Heart right ventricle (tissue), 16 donors: ENCODE data around the gene CDC42SE2. TPM values are rescaled to one million over a fixed set of nuclear protein-coding genes. Genes with fewer than 3 reads are reported as not detected.
"Not testable (repeated sequence)": the region's sequence is repeated elsewhere in the genome, so short reads cannot be mapped to it uniquely, and the experiment has no call there.

ENCODE experiments used
- ATAC-seq, 8 donors: fragments of 200-7000 bp; cut with Tn5 transposase; one replicate each; pipeline ENCODE4 v1.9.1; 2020; ENCODE audit warnings: mild to moderate bottlenecking in 8 of 8, moderate library complexity in 8 of 8, moderate number of reproducible peaks in 1 of 8
- DNase-seq, 2 donors: peaks; one replicate each; pipeline ENCODE4 v3.0.0-alpha.2; 2020
- H3K27ac ChIP-seq, 10 donors: fragments of 200-600 bp; sonication (generic) in 2 of 10; one replicate each; pipeline versions ENCODE4 v1.5.0 to v1.8.0; 2020 to 2022; ENCODE audit warnings: mild to moderate bottlenecking in 3 of 10
- H3K27me3 ChIP-seq, 7 donors: fragments of 200-600 bp; one replicate each; pipeline ENCODE4 v1.8.0; 2021 to 2022; ENCODE audit warnings: mild to moderate bottlenecking in 2 of 7
- H3K36me3 ChIP-seq, 9 donors: fragments of 200-600 bp; sonication (generic) in 1 of 9; one replicate each; pipeline versions ENCODE4 v1.5.0 to v1.8.0; 2020 to 2022; ENCODE audit warnings: mild to moderate bottlenecking in 2 of 9
- H3K4me1 ChIP-seq, 9 donors: fragments of 200-600 bp; sonication (generic) in 1 of 9; one replicate each; pipeline versions ENCODE4 v1.5.0 to v1.8.0; 2020 to 2022; ENCODE audit warnings: mild to moderate bottlenecking in 4 of 9
- H3K4me3 ChIP-seq, 10 donors: fragments of 200-600 bp; sonication (generic) in 2 of 10; one replicate each; pipeline versions ENCODE4 v1.5.0 to v1.8.0; 2020 to 2022; ENCODE audit warnings: mild to moderate bottlenecking in 7 of 10, moderate library complexity in 2 of 10
- H3K9me3 ChIP-seq, 11 donors: fragments of 200-600 bp in 10 of 11; sonication (generic) in 2 of 11; one replicate each; pipeline versions ENCODE4 v1.5.0 to v1.8.0; 2013 to 2022; ENCODE audit warnings: mild to moderate bottlenecking in 2 of 11, control low read depth in 1 of 11, moderate library complexity in 1 of 11
- WGBS, 2 donors: extraction: QIAGEN DNeasy Blood & Tissue Kit; methylation state at CpG; one replicate each; pipeline ENCODE4 v1.1.7; 2013; ENCODE audit warnings: inconsistent platforms in 1 of 2; 5-methylcytosine and 5-hydroxymethylcytosine counted together
- intact Hi-C, 10 donors: fragments of 100-400 bp; cut with DNase I; formaldehyde crosslinking; loops; one replicate each; pipeline versions ENCODE4 v1.11.1 to v1.14.2; 2022
- polyA plus RNA-seq, 2 donors: library from polyadenylated mRNA; stranded (reverse); fragments of 200-250 nt; gene quantifications; one replicate each; pipeline ENCODE4 v1.2.3, GENCODE V29; 2013
- total RNA-seq, 10 donors: library from RNA; stranded (reverse); fragmentation: NEBNext Ultra II Directional in 3 of 10; extraction: Animal tissue kit (Norgen Biotek cat#: 25700) in 3 of 10; gene quantifications; one replicate each; pipeline versions ENCODE4 v1.2.1 to v1.2.4, GENCODE V29; 2021 to 2023
- TF ChIP-seq, protein P1 (sequence below), 9 donors: fragments of 200-600 bp; sonication (generic) in 2 of 9; IDR thresholded peaks; one replicate each; pipeline versions ENCODE4 v1.5.0 to v1.8.0; 2021 to 2022; ENCODE audit warnings: antibody characterized with exemption in 9 of 9, mild to moderate bottlenecking in 5 of 9, moderate library complexity in 1 of 9
- donor health status: Arrhythmogenic right ventricular cardiomyopathy.
- donor health status: ischemic (EF 13 %, LVEDD 7.1; RV severe dilation, severe dysfunction).
- donor health status: healthy with polysubstance abuse.
- donor health status: DM: no; HTN: yes; CAD: no.
- donor health status: DM: no; HTN: no; CAD: no.
- donor health status: ischemic (EF 25% LVEDD 6.9; RV normal size, moderate dysfunction).
- donor health status: ischemic (EF 25% LVEDD 5.7; RV mildly dilated, moderate dysfunction).
- donor health status: healthy.
- donor health status: DM: yes; HTN: yes; CAD: no.
- donor health status: Ischemic cardiomyopathy.
- donor health status: ischemic (EF 35%, LVEDD 5.7; RV mildly dilated, moderate dysfunction).
- donor health status: nonischemic (EF 11% LVEDD 7.7; RV severe dilation, severe dysfunction).
- donor health status: DM: yes; HTN: yes; CAD: no.
- donor health status: PGD.
- donor health status: ischemic (EF 29% LVEDD 5.4; RV normal size, mild dysfunction).
- donor health status: nonischemic (EF 23%, LVEDD 6.1; RV moderate dilation, normal function).

Gene CDC42SE2
- total and polyA plus RNA-seq, 12 donors = 5.4 to 25.8 (median 11.1) TPM

DNA sequence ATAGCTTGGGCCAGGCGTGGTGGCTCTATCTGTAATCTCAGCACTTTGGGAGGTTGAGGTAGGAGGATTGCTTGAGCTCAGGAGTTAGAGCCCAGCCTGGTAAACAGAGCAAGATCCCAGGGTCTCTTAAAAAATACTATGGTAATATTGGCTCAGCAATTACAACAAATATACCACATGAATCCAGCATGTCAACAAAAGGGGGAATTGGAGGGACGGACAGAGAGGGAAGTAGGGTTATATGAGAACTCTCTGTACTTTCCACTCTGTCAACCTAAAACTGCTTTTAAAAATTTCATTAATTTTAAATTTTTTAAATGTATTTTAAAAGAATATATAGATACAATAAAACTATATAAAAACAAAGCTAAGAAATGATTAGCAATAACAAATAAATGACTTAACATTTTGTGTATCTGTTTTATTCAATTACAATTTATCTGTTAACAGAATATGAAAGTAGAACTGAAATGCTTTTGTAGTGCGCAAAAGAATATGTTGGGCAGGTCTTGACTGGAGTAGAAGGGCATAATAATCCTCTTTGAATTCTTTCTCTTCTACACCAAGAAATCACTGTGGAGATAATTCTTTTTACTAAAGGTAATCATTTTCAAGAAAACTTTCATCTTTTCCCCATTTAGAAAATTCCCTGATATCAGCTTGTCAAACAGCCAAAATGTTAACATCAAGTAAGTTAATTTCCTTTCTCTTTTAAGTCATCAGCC lies 12.9 kb upstream of the CDC42SE2 start:
- no peak overlapping the region for H3K4me3 ChIP-seq
- WGBS, 2 donors = 88 to 89% methylated on average over 3 of the region's 3 CpGs
- no peaks in the 10 kb centered on the region for H3K27me3 ChIP-seq
- no peak for ATAC-seq
- no peak for DNase-seq
- H3K9me3 ChIP-seq = peaks cover 0 to 16% (median 0%) of the 10 kb centered on the region in 11 donors
- peaks cover 0 to 53% (median 0%) of the 10 kb centered on the region in 9 donors for H3K4me1 ChIP-seq
- peak overlapping the region in 1 of 10 donors; percentile 87 for H3K27ac ChIP-seq
- TF ChIP-seq, protein P1, sequence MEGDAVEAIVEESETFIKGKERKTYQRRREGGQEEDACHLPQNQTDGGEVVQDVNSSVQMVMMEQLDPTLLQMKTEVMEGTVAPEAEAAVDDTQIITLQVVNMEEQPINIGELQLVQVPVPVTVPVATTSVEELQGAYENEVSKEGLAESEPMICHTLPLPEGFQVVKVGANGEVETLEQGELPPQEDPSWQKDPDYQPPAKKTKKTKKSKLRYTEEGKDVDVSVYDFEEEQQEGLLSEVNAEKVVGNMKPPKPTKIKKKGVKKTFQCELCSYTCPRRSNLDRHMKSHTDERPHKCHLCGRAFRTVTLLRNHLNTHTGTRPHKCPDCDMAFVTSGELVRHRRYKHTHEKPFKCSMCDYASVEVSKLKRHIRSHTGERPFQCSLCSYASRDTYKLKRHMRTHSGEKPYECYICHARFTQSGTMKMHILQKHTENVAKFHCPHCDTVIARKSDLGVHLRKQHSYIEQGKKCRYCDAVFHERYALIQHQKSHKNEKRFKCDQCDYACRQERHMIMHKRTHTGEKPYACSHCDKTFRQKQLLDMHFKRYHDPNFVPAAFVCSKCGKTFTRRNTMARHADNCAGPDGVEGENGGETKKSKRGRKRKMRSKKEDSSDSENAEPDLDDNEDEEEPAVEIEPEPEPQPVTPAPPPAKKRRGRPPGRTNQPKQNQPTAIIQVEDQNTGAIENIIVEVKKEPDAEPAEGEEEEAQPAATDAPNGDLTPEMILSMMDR (IDR thresholded peaks at IDR 0.05) = no peak
- intact Hi-C loops = no loop called here
- H3K36me3 ChIP-seq = no peaks in the 10 kb centered on the region

DNA sequence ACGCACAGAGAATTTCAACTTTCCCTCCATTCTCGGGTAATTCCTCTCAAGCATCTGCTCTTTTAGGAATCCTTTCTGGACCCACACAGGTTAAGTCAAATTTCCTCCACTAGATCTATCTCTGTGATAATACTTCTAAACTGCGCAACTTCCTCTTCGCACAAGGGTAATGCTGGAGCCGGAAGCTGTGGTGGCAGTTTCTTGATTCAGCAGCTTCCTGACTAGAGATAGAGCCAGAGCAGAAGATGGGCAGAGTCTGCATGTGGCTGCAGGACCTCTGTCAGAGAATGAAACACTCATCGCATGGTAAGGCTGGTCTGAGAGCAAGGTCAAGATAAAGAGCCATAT lies 11.1 kb upstream of the CDC42SE2 start:
- peak overlapping the region in 4 of 10 donors; percentile 14 to 87 (median 36) for H3K27ac ChIP-seq
- H3K36me3 ChIP-seq = no peaks in the 10 kb centered on the region
- WGBS, 2 donors = 44 to 60% methylated on average over 6 of the region's 6 CpGs
- peak; percentile 22 to 85 (median 79) for ATAC-seq
- peaks cover 0 to 4% (median 0%) of the 10 kb centered on the region in 11 donors for H3K9me3 ChIP-seq
- H3K4me1 ChIP-seq = peaks cover 0 to 70% (median 0%) of the 10 kb centered on the region in 9 donors
- TF ChIP-seq, protein P1 (IDR thresholded peaks at IDR 0.05) = no peak
- H3K27me3 ChIP-seq = no peaks in the 10 kb centered on the region
- peak overlapping the region in 3 of 10 donors; percentile 6 to 39 (median 20) for H3K4me3 ChIP-seq
- peak; percentile 29 to 34 for DNase-seq
- intact Hi-C loops = no loop called here

DNA sequence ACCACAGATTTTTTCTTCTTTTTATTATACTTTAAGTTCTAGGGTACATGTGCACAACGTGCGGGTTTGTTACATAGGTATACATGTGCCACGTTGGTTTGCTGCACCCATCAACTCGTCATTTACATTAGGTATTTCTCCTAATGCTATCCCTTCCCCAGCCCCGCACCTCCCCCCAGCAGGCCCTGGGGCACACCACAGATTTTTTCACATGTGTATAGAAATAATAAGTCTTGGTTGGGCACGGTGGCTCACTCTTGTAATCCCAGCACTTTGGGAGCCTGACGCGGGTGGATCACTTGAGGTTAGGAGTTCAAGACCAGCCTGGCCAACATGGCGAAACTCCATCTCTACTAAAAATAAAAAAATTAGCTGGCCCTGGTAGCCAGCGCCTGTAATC lies 9.8 kb upstream of the CDC42SE2 start:
- H3K4me1 ChIP-seq = peaks cover 0 to 81% (median 0%) of the 10 kb centered on the region in 9 donors
- intact Hi-C loops, H3K36me3 ChIP-seq, H3K27me3 ChIP-seq, DNase-seq, ATAC-seq, H3K9me3 ChIP-seq: not testable (repeated sequence)
- peak overlapping the region in 1 of 10 donors; percentile 39 for H3K4me3 ChIP-seq
- peak overlapping the region in 1 of 10 donors; percentile 87 for H3K27ac ChIP-seq
- 91 to 95% methylated on average over 10 of the region's 10 CpGs for WGBS, 2 donors

DNA sequence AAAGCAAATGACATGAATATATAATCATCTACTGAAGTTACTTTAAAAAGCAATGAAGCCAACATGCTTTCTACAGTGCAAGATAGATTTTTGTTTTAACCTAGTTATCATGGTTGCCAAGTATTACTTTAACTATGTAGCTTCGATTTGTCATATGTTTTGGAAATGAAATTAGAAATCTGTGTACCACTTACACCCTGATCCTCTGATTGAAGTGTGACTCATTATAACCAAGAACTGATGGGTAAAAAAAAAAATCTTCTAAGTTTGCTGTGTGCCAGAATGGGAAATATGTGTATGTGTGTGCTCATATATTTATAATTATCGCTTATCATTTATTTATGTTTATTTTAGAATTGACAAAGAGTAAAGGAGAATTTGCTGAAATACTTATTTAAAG lies 9.1 kb upstream of the CDC42SE2 start:
- H3K4me1 ChIP-seq = peaks cover 0 to 86% (median 0%) of the 10 kb centered on the region in 9 donors
- WGBS, 2 donors = 94 to 98% methylated on average over 2 of the region's 2 CpGs
- ATAC-seq (no peak), DNase-seq (no peak)
- no peaks in the 10 kb centered on the region for H3K27me3 ChIP-seq
- peaks cover 0 to 4% (median 0%) of the 10 kb centered on the region in 11 donors for H3K9me3 ChIP-seq
- intact Hi-C loops = no loop called here
- no peaks in the 10 kb centered on the region for H3K36me3 ChIP-seq
- peak overlapping the region in 1 of 10 donors; percentile 87 for H3K27ac ChIP-seq
- TF ChIP-seq, protein P1 (IDR thresholded peaks at IDR 0.05) = no peak
- H3K4me3 ChIP-seq = peak overlapping the region in 1 of 10 donors; percentile 39

DNA sequence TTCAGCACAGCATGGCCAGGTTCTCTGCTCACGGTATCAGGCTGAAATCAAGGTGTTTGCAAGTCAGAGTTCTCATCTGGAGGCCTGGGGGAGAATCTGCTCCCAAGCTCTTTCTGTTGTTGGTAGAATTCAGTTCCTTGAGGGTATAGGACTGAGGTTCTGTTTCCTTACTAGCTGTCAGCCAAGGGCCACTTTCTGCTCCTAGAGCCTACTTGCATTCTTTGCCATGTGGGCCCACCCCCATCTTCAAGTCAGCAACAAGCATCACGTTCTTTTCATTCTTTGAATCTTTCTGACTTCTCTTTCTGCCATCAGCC lies 7.4 kb upstream of the CDC42SE2 start:
- Histone ChIP-seq H3K27me3 (no peaks in the 10 kb centered on the region), H3K27ac (peak overlapping the region in 1 of 10 donors; percentile 87), H3K36me3 (no peaks in the 10 kb centered on the region), H3K4me1 (peaks cover 0 to 80% (median 0%) of the 10 kb centered on the region in 9 donors), H3K9me3 (peaks cover 0 to 4% (median 0%) of the 10 kb centered on the region in 11 donors), H3K4me3 (peak overlapping the region in 1 of 10 donors; percentile 16)
- intact Hi-C loops = no loop called here
- ATAC-seq (no peak), DNase-seq (no peak)
- TF ChIP-seq, protein P1 (IDR thresholded peaks at IDR 0.05) = no peak
- WGBS, 2 donors = 75 to 85% methylated on average over 2 of the region's 2 CpGs
